HEK293 (cell line): ENCODE measurements around the gene PPFIA1.

Experiments
- CTCF ChIA-PET: fragments of 350-600 bp; formaldehyde crosslinking; extraction: SDS; loops from one replicate; lab custom pipeline; 2021; ENCODE audit warnings: antibody characterized with exemption; lab: Yijun Ruan, JAX
- POLR2A ChIA-PET: fragments of 300-600 bp; formaldehyde crosslinking; extraction: SDS; loops from one replicate; lab custom pipeline; 2020; ENCODE audit warnings: antibody characterized with exemption, inconsistent platforms; lab: Yijun Ruan, JAX
- H3K27ac ChIP-seq: fragments of 200-500 bp; sonication (Bioruptor generic); 2 replicates; pipeline ENCODE4 v1.5.1; 2014; ENCODE audit warnings: low read depth, low read length, control low read depth, inconsistent platforms; ENCODE audit errors: extremely low read depth
- H3K36me3 ChIP-seq, 2 experiments: fragments of 200-500 bp in 1 of 2; sonication (Bioruptor generic) in 1 of 2; 1 replicate in 1 of 2; 2 replicates in 1 of 2; pipeline ENCODE4 v1.5.1; 2014 to 2017; ENCODE audit warnings: inconsistent platforms in 2 of 2, low read length in 2 of 2; ENCODE audit not compliant: control insufficient read depth in 2 of 2, insufficient read depth in 1 of 2
- H3K4me1 ChIP-seq: fragments of 200-500 bp; sonication (Bioruptor generic); 2 replicates; pipeline ENCODE4 v1.5.1; 2014; ENCODE audit warnings: mild to moderate bottlenecking, low read length, inconsistent platforms; ENCODE audit not compliant: control insufficient read depth, insufficient read depth
- H3K4me3 ChIP-seq: 2 replicates; pipeline ENCODE4 v1.5.1; 2011; ENCODE audit warnings: low read depth, mild to moderate bottlenecking, control low read depth, low read length, moderate library complexity
- H3K9me3 ChIP-seq: fragments of 200-500 bp; sonication (Bioruptor generic); 2 replicates; pipeline ENCODE4 v1.5.1; 2014; ENCODE audit warnings: low read depth, low read length, inconsistent platforms; ENCODE audit not compliant: control insufficient read depth, insufficient read depth
- ATF2 ChIP-seq: fragments of 450-650 bp; formaldehyde crosslinking; IDR thresholded peaks from 2 replicates; pipeline ENCODE4 v1.5.1; 2016; ENCODE audit warnings: missing biosample characterization, missing genetic modification characterization, low read depth
- EGR2 ChIP-seq: fragments of 450-650 bp; formaldehyde crosslinking; IDR thresholded peaks from 2 replicates; pipeline ENCODE4 v1.5.1; 2016; ENCODE audit warnings: low read depth, missing biosample characterization, missing genetic modification characterization
- FEZF1 ChIP-seq: fragments of 450-650 bp; formaldehyde crosslinking; IDR thresholded peaks from 2 replicates; pipeline ENCODE4 v1.5.1; 2016; ENCODE audit warnings: missing biosample characterization, missing genetic modification characterization
- HOXA7 ChIP-seq: sonication (generic); formaldehyde crosslinking; IDR thresholded peaks from 2 replicates; pipeline ENCODE4 v1.8.1; 2022; ENCODE audit warnings: missing genetic modification reagents, borderline replicate concordance
- ZBTB11 ChIP-seq: fragments of 450-650 bp; formaldehyde crosslinking; conservative IDR thresholded peaks from 2 replicates; pipeline ENCODE4 v1.5.1; 2016; ENCODE audit warnings: low read depth, missing biosample characterization, missing genetic modification characterization
- ZBTB20 ChIP-seq: fragments of 450-650 bp; formaldehyde crosslinking; IDR thresholded peaks from 2 replicates; pipeline ENCODE4 v1.5.1; 2016; ENCODE audit warnings: missing biosample characterization, missing genetic modification characterization
- ZFHX2 ChIP-seq: fragments of 450-650 bp; formaldehyde crosslinking; conservative IDR thresholded peaks from 2 replicates; pipeline ENCODE4 v1.5.1; 2016; ENCODE audit warnings: missing biosample characterization, missing genetic modification characterization
- ZIC2 ChIP-seq: fragments of 450-650 bp; formaldehyde crosslinking; IDR thresholded peaks from 2 replicates; pipeline ENCODE4 v1.5.1; 2016; ENCODE audit warnings: missing biosample characterization, missing genetic modification characterization
- ZNF140 ChIP-seq: fragments of 450-650 bp; formaldehyde crosslinking; IDR thresholded peaks from 2 replicates; pipeline ENCODE4 v1.5.1; 2016; ENCODE audit warnings: missing biosample characterization, missing genetic modification characterization
- ZNF157 ChIP-seq: fragments of 450-650 bp; formaldehyde crosslinking; IDR thresholded peaks from 2 replicates; pipeline ENCODE4 v1.5.1; 2016; ENCODE audit warnings: missing biosample characterization, missing genetic modification characterization
- ZNF18 ChIP-seq: fragments of 450-650 bp; formaldehyde crosslinking; IDR thresholded peaks from 2 replicates; pipeline ENCODE4 v1.5.1; 2016; ENCODE audit warnings: missing biosample characterization, missing genetic modification characterization
- ZNF24 ChIP-seq: fragments of 450-650 bp; formaldehyde crosslinking; IDR thresholded peaks from 2 replicates; pipeline ENCODE4 v1.5.1; 2016; ENCODE audit warnings: missing biosample characterization, missing genetic modification characterization
- ZNF350 ChIP-seq: fragments of 450-650 bp; formaldehyde crosslinking; IDR thresholded peaks from 2 replicates; pipeline ENCODE4 v1.5.0; 2017; ENCODE audit warnings: missing biosample characterization, mild to moderate bottlenecking, missing genetic modification characterization
- ZNF398 ChIP-seq: fragments of 450-650 bp; formaldehyde crosslinking; IDR thresholded peaks from 2 replicates; pipeline ENCODE4 v1.5.1; 2017; ENCODE audit warnings: missing biosample characterization, missing genetic modification characterization
- ZNF404 ChIP-seq: fragments of 450-650 bp; formaldehyde crosslinking; IDR thresholded peaks from 2 replicates; pipeline ENCODE4 v1.5.1; 2017; ENCODE audit warnings: missing biosample characterization, missing genetic modification characterization
- ZNF423 ChIP-seq: fragments of 450-650 bp; formaldehyde crosslinking; IDR thresholded peaks from 2 replicates; pipeline ENCODE4 v1.5.1; 2016; ENCODE audit warnings: missing biosample characterization, missing genetic modification characterization
- ZNF501 ChIP-seq: fragments of 450-650 bp; formaldehyde crosslinking; IDR thresholded peaks from 2 replicates; pipeline ENCODE4 v1.5.1; 2016; ENCODE audit warnings: missing biosample characterization, missing genetic modification characterization
- ZNF514 ChIP-seq: fragments of 450-650 bp; formaldehyde crosslinking; IDR thresholded peaks from 2 replicates; pipeline ENCODE4 v1.5.1; 2016; ENCODE audit warnings: missing biosample characterization, missing genetic modification characterization
- ZNF561 ChIP-seq: fragments of 450-650 bp; IDR thresholded peaks from 2 replicates; pipeline ENCODE4 v1.5.1; 2018; ENCODE audit warnings: missing biosample characterization, missing genetic modification characterization, borderline replicate concordance
- ZNF623 ChIP-seq: fragments of 450-650 bp; formaldehyde crosslinking; IDR thresholded peaks from 2 replicates; pipeline ENCODE4 v1.5.1; 2016; ENCODE audit warnings: missing biosample characterization, missing genetic modification characterization
- ZNF707 ChIP-seq: fragments of 450-650 bp; formaldehyde crosslinking; IDR thresholded peaks from 2 replicates; pipeline ENCODE4 v1.5.1; 2016; ENCODE audit warnings: missing biosample characterization, missing genetic modification characterization
- ZNF837 ChIP-seq: fragments of 450-650 bp; formaldehyde crosslinking; IDR thresholded peaks from 2 replicates; pipeline ENCODE4 v1.5.1; 2016; ENCODE audit warnings: missing biosample characterization, missing genetic modification characterization
- TF ChIP-seq, protein P1 (sequence below): fragments of 450-650 bp; formaldehyde crosslinking; IDR thresholded peaks from 2 replicates; pipeline ENCODE4 v1.5.1; 2017; ENCODE audit warnings: missing biosample characterization, missing genetic modification characterization
- TF ChIP-seq, protein P2 (sequence below): fragments of 450-650 bp; formaldehyde crosslinking; conservative IDR thresholded peaks from 2 replicates; pipeline ENCODE4 v1.5.1; 2016; ENCODE audit warnings: low read depth, missing biosample characterization, missing genetic modification characterization

PPFIA1 gene

GRCh38 chr11:70244698-70245097 lies 25.8 kb upstream of the PPFIA1 start (continued):
- TF ChIP-seq ZNF423 (tag by site-specific recombination): no peak
- TF ChIP-seq, protein P1, sequence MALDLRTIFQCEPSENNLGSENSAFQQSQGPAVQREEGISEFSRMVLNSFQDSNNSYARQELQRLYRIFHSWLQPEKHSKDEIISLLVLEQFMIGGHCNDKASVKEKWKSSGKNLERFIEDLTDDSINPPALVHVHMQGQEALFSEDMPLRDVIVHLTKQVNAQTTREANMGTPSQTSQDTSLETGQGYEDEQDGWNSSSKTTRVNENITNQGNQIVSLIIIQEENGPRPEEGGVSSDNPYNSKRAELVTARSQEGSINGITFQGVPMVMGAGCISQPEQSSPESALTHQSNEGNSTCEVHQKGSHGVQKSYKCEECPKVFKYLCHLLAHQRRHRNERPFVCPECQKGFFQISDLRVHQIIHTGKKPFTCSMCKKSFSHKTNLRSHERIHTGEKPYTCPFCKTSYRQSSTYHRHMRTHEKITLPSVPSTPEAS (tag by site-specific recombination): no peak
- TF ChIP-seq ZNF514 (tag by site-specific recombination): no peak
- no peak for TF ChIP-seq HOXA7 (CRISPR knock-in tag)
- TF ChIP-seq ZNF398 (tag by site-specific recombination): no peak
- TF ChIP-seq ZNF623 (tag by site-specific recombination): no peak
- TF ChIP-seq ZNF18 (tag by site-specific recombination): no peak
- TF ChIP-seq, protein P2, sequence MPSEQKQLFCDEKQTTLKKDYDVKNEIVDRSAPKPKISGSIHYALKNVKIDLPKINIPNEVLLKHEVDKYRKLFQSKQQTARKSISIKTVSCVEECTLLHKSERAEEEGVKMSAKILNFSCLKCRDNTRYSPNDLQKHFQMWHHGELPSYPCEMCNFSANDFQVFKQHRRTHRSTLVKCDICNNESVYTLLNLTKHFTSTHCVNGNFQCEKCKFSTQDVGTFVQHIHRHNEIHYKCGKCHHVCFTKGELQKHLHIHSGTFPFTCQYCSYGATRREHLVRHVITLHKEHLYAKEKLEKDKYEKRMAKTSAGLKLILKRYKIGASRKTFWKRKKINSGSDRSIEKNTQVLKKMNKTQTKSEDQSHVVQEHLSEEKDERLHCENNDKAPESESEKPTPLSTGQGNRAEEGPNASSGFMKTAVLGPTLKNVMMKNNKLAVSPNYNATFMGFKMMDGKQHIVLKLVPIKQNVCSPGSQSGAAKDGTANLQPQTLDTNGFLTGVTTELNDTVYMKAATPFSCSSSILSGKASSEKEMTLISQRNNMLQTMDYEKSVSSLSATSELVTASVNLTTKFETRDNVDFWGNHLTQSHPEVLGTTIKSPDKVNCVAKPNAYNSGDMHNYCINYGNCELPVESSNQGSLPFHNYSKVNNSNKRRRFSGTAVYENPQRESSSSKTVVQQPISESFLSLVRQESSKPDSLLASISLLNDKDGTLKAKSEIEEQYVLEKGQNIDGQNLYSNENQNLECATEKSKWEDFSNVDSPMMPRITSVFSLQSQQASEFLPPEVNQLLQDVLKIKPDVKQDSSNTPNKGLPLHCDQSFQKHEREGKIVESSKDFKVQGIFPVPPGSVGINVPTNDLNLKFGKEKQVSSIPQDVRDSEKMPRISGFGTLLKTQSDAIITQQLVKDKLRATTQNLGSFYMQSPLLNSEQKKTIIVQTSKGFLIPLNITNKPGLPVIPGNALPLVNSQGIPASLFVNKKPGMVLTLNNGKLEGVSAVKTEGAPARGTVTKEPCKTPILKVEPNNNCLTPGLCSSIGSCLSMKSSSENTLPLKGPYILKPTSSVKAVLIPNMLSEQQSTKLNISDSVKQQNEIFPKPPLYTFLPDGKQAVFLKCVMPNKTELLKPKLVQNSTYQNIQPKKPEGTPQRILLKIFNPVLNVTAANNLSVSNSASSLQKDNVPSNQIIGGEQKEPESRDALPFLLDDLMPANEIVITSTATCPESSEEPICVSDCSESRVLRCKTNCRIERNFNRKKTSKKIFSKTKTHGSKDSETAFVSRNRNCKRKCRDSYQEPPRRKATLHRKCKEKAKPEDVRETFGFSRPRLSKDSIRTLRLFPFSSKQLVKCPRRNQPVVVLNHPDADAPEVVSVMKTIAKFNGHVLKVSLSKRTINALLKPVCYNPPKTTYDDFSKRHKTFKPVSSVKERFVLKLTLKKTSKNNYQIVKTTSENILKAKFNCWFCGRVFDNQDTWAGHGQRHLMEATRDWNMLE (tag by site-specific recombination): no peak
- TF ChIP-seq, all 188 proteins: peak for 0

DNA sequence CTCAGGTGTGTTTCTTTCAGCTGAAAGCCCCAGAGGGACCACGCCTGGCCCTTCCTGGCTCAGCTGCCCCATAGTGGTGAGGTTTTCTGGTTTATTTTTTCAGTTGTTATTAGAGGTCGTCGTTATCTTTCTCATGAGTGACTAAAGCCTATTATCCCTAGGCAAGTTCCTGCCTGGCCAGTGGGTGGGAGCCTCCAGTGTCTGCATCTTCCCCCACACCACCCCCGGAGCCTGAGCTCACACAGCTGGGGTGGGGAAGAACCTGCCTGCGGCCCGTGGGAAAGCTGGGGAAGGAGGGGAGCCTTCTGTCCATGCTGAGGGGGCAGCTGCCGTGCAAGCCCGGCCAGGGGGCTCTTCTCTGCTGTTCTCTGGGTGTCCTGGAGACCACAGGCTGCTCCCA lies 24.3 kb upstream of the PPFIA1 start:
- no peaks in the 10 kb centered on the region for H3K36me3 ChIP-seq
- no peak overlapping the region for H3K27ac ChIP-seq
- H3K4me3 ChIP-seq: no peak overlapping the region
- no peaks in the 10 kb centered on the region for H3K4me1 ChIP-seq
- H3K9me3 ChIP-seq: no peaks in the 10 kb centered on the region
- CTCF ChIA-PET: interaction anchor here (0.6 to 1.0 kb wide), 2 partner anchors 54 to 115 kb away, joined by 3 to 5 read pairs; no protein-coding TSS in a partner anchor
- POLR2A ChIA-PET: no interaction called here
- TF ChIP-seq ZNF24 (tag by site-specific recombination) (no peak), ZFHX2 (tag by site-specific recombination) (peak; percentile 93), ZBTB20 (tag by site-specific recombination) (no peak), ZNF140 (tag by site-specific recombination) (no peak), ZNF501 (tag by site-specific recombination) (no peak), EGR2 (peak; percentile 96), ZNF561 (no peak), ZNF350 (tag by site-specific recombination) (no peak), ATF2 (tag by site-specific recombination) (no peak), FEZF1 (no peak), ZNF157 (tag by site-specific recombination) (no peak), ZNF404 (no peak), ZNF707 (no peak), ZIC2 (tag by site-specific recombination) (peak; percentile 76), ZNF837 (tag by site-specific recombination) (no peak), ZBTB11 (tag by site-specific recombination) (no peak)
